Transverse colon (tissue), 3 donors: ENCODE measurements around the gene ZMIZ1.

Source experiments
- CTCF ChIP-seq, 5 experiments: fragments of 200-600 bp in 3 of 5; fragments of 450-650 bp in 2 of 5; sonication (generic) in 3 of 5; IDR thresholded peaks; 1 replicate in 2 of 5; 2 replicates in 3 of 5; pipeline ENCODE4 v1.5.1; 2016 to 2017; ENCODE audit warnings: antibody characterized with exemption in 5 of 5, inconsistent platforms in 3 of 5, mild to moderate bottlenecking in 2 of 5, moderate library complexity in 1 of 5
- POLR2A ChIP-seq: fragments of 450-650 bp; IDR thresholded peaks from one replicate; pipeline ENCODE4 v1.6.1; 2016; ENCODE audit warnings: antibody characterized with exemption, mild to moderate bottlenecking, moderate library complexity

GRCh38 chr10:79342811-79343561 is 274.2 kb downstream of the ZMIZ1 start:
- TF ChIP-seq CTCF (IDR thresholded peaks at IDR 0.05) = no peak
- no peak for TF ChIP-seq POLR2A
